ENCODE measurements around the gene PLEKHH1. TPM values are rescaled to one million over a fixed set of nuclear protein-coding genes. Genes with fewer than 3 reads are reported as not detected.

PLEKHH1 gene
- total and polyA plus RNA-seq, 2 experiments from 2014 or later, result 12.8 to 19.5 TPM

GRCh38 chr14:67492538-67492937 lies 40.6 kb upstream of the PLEKHH1 start:
- H4K20me1 ChIP-seq (ENCODE audit: insufficient read depth, poor library complexity, severe bottlenecking), result no peaks in the 10 kb centered on the region
- no peaks in the 10 kb centered on the region for H3K9me3 ChIP-seq (ENCODE audit: low read depth)
- no peaks in the 10 kb centered on the region for H3K36me3 ChIP-seq (replicated peaks; ENCODE audit: insufficient read depth, low read depth)
- H3K79me2 ChIP-seq, result no peaks in the 10 kb centered on the region
- TF ChIP-seq EZH2 (IDR thresholded peaks at IDR 0.05; ENCODE audit: borderline replicate concordance), result no peak
- TF ChIP-seq, protein P1, sequence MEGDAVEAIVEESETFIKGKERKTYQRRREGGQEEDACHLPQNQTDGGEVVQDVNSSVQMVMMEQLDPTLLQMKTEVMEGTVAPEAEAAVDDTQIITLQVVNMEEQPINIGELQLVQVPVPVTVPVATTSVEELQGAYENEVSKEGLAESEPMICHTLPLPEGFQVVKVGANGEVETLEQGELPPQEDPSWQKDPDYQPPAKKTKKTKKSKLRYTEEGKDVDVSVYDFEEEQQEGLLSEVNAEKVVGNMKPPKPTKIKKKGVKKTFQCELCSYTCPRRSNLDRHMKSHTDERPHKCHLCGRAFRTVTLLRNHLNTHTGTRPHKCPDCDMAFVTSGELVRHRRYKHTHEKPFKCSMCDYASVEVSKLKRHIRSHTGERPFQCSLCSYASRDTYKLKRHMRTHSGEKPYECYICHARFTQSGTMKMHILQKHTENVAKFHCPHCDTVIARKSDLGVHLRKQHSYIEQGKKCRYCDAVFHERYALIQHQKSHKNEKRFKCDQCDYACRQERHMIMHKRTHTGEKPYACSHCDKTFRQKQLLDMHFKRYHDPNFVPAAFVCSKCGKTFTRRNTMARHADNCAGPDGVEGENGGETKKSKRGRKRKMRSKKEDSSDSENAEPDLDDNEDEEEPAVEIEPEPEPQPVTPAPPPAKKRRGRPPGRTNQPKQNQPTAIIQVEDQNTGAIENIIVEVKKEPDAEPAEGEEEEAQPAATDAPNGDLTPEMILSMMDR (IDR thresholded peaks at IDR 0.05; ENCODE audit: poor library complexity), result no peak
- TF ChIP-seq EZH2phosphoT487 (IDR thresholded peaks at IDR 0.05; ENCODE audit: low read depth, severe bottlenecking, unreplicated experiment), result no peak
- H3K9me2 ChIP-seq (replicated peaks; ENCODE audit: insufficient read depth), result no peaks in the 10 kb centered on the region
- H3K4me1 ChIP-seq (ENCODE audit: insufficient read depth), result peaks cover 8% of the 10 kb centered on the region
- H2AFZ ChIP-seq, result no peak overlapping the region
- H3K4me3 ChIP-seq, result no peak overlapping the region
- H3K27ac ChIP-seq, result no peak overlapping the region
- H3K27me3 ChIP-seq, result no peaks in the 10 kb centered on the region
- WGBS (ENCODE audit: low lambda C conversion rate, missing lambda C conversion rate), result 97% methylated on average over 3 of the region's 3 CpGs
- H3K4me2 ChIP-seq, result no peak overlapping the region
- DNase-seq (ENCODE audit: low spot score), result no peak

- H3K36me3 ChIP-seq (replicated peaks; ENCODE audit: insufficient read depth, low read depth), result no peaks in the 10 kb centered on the region
- peaks cover 8% of the 10 kb centered on the region for H3K4me1 ChIP-seq (ENCODE audit: insufficient read depth)
- no peak for DNase-seq (ENCODE audit: low spot score)
- H2AFZ ChIP-seq, result no peak overlapping the region
- no peak overlapping the region for H3K4me2 ChIP-seq
- H4K20me1 ChIP-seq (ENCODE audit: insufficient read depth, poor library complexity, severe bottlenecking), result no peaks in the 10 kb centered on the region
- H3K27ac ChIP-seq, result no peak overlapping the region
- H3K4me3 ChIP-seq, result no peak overlapping the region
- no peaks in the 10 kb centered on the region for H3K27me3 ChIP-seq
- WGBS (ENCODE audit: low lambda C conversion rate, missing lambda C conversion rate), result 85% methylated on average over 8 of the region's 8 CpGs
- no peaks in the 10 kb centered on the region for H3K9me3 ChIP-seq (ENCODE audit: low read depth)
- no peak for TF ChIP-seq EZH2phosphoT487 (IDR thresholded peaks at IDR 0.05; ENCODE audit: low read depth, severe bottlenecking, unreplicated experiment)
- TF ChIP-seq EZH2 (IDR thresholded peaks at IDR 0.05; ENCODE audit: borderline replicate concordance), result no peak
- TF ChIP-seq, protein P1 (IDR thresholded peaks at IDR 0.05; ENCODE audit: poor library complexity), result no peak
- H3K9me2 ChIP-seq (replicated peaks; ENCODE audit: insufficient read depth), result no peaks in the 10 kb centered on the region
- no peaks in the 10 kb centered on the region for H3K79me2 ChIP-seq
Observed at GRCh38 chr14:67493092-67493717, 39.9 kb upstream of the PLEKHH1 start.

- Histone ChIP-seq H3K27me3 (no peaks in the 10 kb centered on the region), H2AFZ (no peak overlapping the region), H3K4me1 (ENCODE audit: insufficient read depth) (peaks cover 8% of the 10 kb centered on the region), H3K4me2 (no peak overlapping the region), H3K79me2 (no peaks in the 10 kb centered on the region), H3K36me3 (replicated peaks; ENCODE audit: insufficient read depth, low read depth) (no peaks in the 10 kb centered on the region), H3K9me3 (ENCODE audit: low read depth) (no peaks in the 10 kb centered on the region), H4K20me1 (ENCODE audit: insufficient read depth, poor library complexity, severe bottlenecking) (no peaks in the 10 kb centered on the region), H3K9me2 (replicated peaks; ENCODE audit: insufficient read depth) (no peaks in the 10 kb centered on the region), H3K4me3 (no peak overlapping the region), H3K27ac (no peak overlapping the region)
- TF ChIP-seq EZH2 (IDR thresholded peaks at IDR 0.05; ENCODE audit: borderline replicate concordance) (no peak), EZH2phosphoT487 (IDR thresholded peaks at IDR 0.05; ENCODE audit: low read depth, severe bottlenecking, unreplicated experiment) (no peak)
- TF ChIP-seq, protein P1 (IDR thresholded peaks at IDR 0.05; ENCODE audit: poor library complexity), result no peak
- no peak for DNase-seq (ENCODE audit: low spot score)
- WGBS (ENCODE audit: low lambda C conversion rate, missing lambda C conversion rate), result 94% methylated on average over 1 of the region's 1 CpG
Observed at GRCh38 chr14:67495827-67496226, 37.3 kb upstream of the PLEKHH1 start.
